K562 (cell line): Measurements from ENCODE around the gene LPCAT3. TPM values are rescaled to one million over a fixed set of nuclear protein-coding genes. Genes with fewer than 3 reads are reported as not detected.
A peak's percentile ranks its signal among the peaks of the same experiment; 100 is the strongest.

Experiments used
- ARHGAP35 ChIP-seq: fragments of 450-650 bp; IDR thresholded peaks from 2 replicates; pipeline ENCODE4 v1.6.1; 2018; ENCODE audit not compliant: partially characterized antibody
- ARID1B ChIP-seq: fragments of 450-650 bp; IDR thresholded peaks from 2 replicates; pipeline ENCODE4 v1.6.1; 2016; ENCODE audit warnings: antibody characterized with exemption, mild to moderate bottlenecking, inconsistent platforms
- ELF1 ChIP-seq: fragments of 200-800 bp; sonication (Bioruptor generic); IDR thresholded peaks from 2 replicates; pipeline ENCODE4 v1.6.1; 2016; ENCODE audit warnings: missing genetic modification characterization, missing compliant biosample characterization
- MLX ChIP-seq, 2 experiments: fragments of 450-650 bp in 1 of 2; sonication (generic) in 1 of 2; formaldehyde crosslinking; conservative IDR thresholded peaks; 2 replicates each; pipeline versions ENCODE4 v1.4.0 to v1.8.1; 2020 to 2022; ENCODE audit warnings: mild to moderate bottlenecking in 1 of 2, missing genetic modification reagents in 1 of 2
- MYBL2 ChIP-seq, 2 experiments: fragments of 450-650 bp in 1 of 2; sonication (generic) in 1 of 2; formaldehyde crosslinking in 1 of 2; IDR thresholded peaks; 2 replicates each; pipeline versions ENCODE4 v1.6.1 to v1.8.1; 2017 to 2022; ENCODE audit warnings: borderline replicate concordance in 1 of 2, inconsistent platforms in 1 of 2, low read depth in 1 of 2, mild to moderate bottlenecking in 1 of 2, missing genetic modification reagents in 1 of 2, moderate library complexity in 1 of 2
- NCOA1 ChIP-seq: fragments of 450-650 bp; IDR thresholded peaks from 2 replicates; pipeline ENCODE4 v1.6.1; 2016; ENCODE audit warnings: low read depth
- PTRF ChIP-seq: fragments of 450-650 bp; IDR thresholded peaks from 2 replicates; pipeline ENCODE4 v1.6.1; 2016; ENCODE audit warnings: mild to moderate bottlenecking, missing genetic modification characterization, missing compliant biosample characterization
- PTTG1 ChIP-seq: fragments of 450-650 bp; IDR thresholded peaks from 2 replicates; pipeline ENCODE4 v1.6.1; 2016; ENCODE audit warnings: low read depth, mild to moderate bottlenecking, missing genetic modification characterization, missing compliant biosample characterization
- RBM25 ChIP-seq: fragments of 200-400 bp; formaldehyde crosslinking; IDR thresholded peaks from 2 replicates; pipeline ENCODE4 v1.6.1; 2018; ENCODE audit warnings: low read length, low read depth, moderate library complexity; ENCODE audit not compliant: severe bottlenecking
- RFX1 ChIP-seq: fragments of 450-650 bp; IDR thresholded peaks from 2 replicates; pipeline ENCODE4 v1.6.1; 2016; ENCODE audit warnings: mild to moderate bottlenecking, moderate library complexity
- SAFB ChIP-seq: fragments of 200-400 bp; formaldehyde crosslinking; IDR thresholded peaks from 2 replicates; pipeline ENCODE4 v1.6.1; 2017; ENCODE audit warnings: low read depth, low read length, borderline replicate concordance
- TAL1 ChIP-seq: fragments of 450-650 bp; IDR thresholded peaks from 2 replicates; pipeline ENCODE4 v1.6.1; 2016; ENCODE audit warnings: mild to moderate bottlenecking
- TOE1 ChIP-seq, 2 experiments: fragments of 450-650 bp in 1 of 2; sonication (generic) in 1 of 2; formaldehyde crosslinking in 1 of 2; IDR thresholded peaks; 2 replicates each; pipeline versions ENCODE4 v1.7.1 to v1.8.0; 2016 to 2022; ENCODE audit warnings: borderline replicate concordance in 2 of 2, mild to moderate bottlenecking in 2 of 2, antibody characterized with exemption in 1 of 2, inconsistent platforms in 1 of 2, low read depth in 1 of 2, missing genetic modification reagents in 1 of 2, moderate library complexity in 1 of 2
- ZBTB12 ChIP-seq: fragments of 250-450 bp; sonication (Bioruptor Pico); IDR thresholded peaks from 2 replicates; pipeline ENCODE4 v1.4.0; 2020
- ZBTB43 ChIP-seq: sonication (generic); formaldehyde crosslinking; IDR thresholded peaks from 2 replicates; pipeline ENCODE4 v1.8.0; 2023; ENCODE audit warnings: mild to moderate bottlenecking, missing genetic modification reagents
- ZBTB5 ChIP-seq: fragments of 450-650 bp; IDR thresholded peaks from 2 replicates; pipeline ENCODE4 v1.6.1; 2017; ENCODE audit warnings: antibody characterized with exemption
- ZC3H11A ChIP-seq: IDR thresholded peaks from 2 replicates; pipeline ENCODE4 v1.6.1; 2012; ENCODE audit warnings: low read depth, low read length, improper control_type of control experiment
- ZNF212 ChIP-seq: fragments of 450-650 bp; formaldehyde crosslinking; IDR thresholded peaks from 2 replicates; pipeline ENCODE4 v1.4.0; 2020; ENCODE audit warnings: mild to moderate bottlenecking
- ZNF239 ChIP-seq: fragments of 250-450 bp; sonication (Bioruptor Pico); IDR thresholded peaks from 2 replicates; pipeline ENCODE4 v1.4.0; 2020; ENCODE audit warnings: mild to moderate bottlenecking
- polyA plus RNA-seq, 8 experiments: library from polyadenylated mRNA; depleted of rRNA in 4 of 8; stranded (reverse) in 5 of 8; unstranded in 3 of 8; fragments of >200 nt; fragmentation: Nextera tagmentation in 2 of 8; fragmentation: Illumina TruSeq in 1 of 8; extraction: Ambion mirVana in 2 of 8; extraction: Trizol in 1 of 8; gene quantifications; 2 replicates each; pipeline versions ENCODE4 v1.2.1 to v1.2.3, GENCODE V29; 2011 to 2014; ENCODE audit warnings: inconsistent platforms in 1 of 8, missing spikeins in 1 of 8
- total RNA-seq, 7 experiments: library from RNA; depleted of rRNA in 6 of 7; stranded (reverse); fragments of >200 nt in 6 of 7; fragmentation: Illumina TruSeq in 2 of 7; extraction: Trizol in 2 of 7; gene quantifications; 2 replicates each; pipeline versions ENCODE4 v1.2.1 to v1.2.3, GENCODE V29; 2011 to 2021; ENCODE audit warnings: low replicate concordance in 1 of 7
- TF ChIP-seq, protein P1 (sequence below): fragments of 450-650 bp; formaldehyde crosslinking; IDR thresholded peaks from 2 replicates; pipeline ENCODE4 v1.4.0; 2022; ENCODE audit warnings: mild to moderate bottlenecking, moderate library complexity
- TF ChIP-seq, protein P2 (sequence below): fragments of 450-650 bp; conservative IDR thresholded peaks from 2 replicates; pipeline ENCODE4 v1.6.1; 2016; ENCODE audit warnings: missing genetic modification characterization, low read depth, mild to moderate bottlenecking, control low read depth, missing compliant biosample characterization

LPCAT3 gene
- total and polyA plus RNA-seq, 9 of the 15 experiments (the other 6 are each of a cell fraction or from before 2014, with no cell fraction given), result 4.9 to 52.5 (median 25.3) TPM

- TF ChIP-seq, protein P1, sequence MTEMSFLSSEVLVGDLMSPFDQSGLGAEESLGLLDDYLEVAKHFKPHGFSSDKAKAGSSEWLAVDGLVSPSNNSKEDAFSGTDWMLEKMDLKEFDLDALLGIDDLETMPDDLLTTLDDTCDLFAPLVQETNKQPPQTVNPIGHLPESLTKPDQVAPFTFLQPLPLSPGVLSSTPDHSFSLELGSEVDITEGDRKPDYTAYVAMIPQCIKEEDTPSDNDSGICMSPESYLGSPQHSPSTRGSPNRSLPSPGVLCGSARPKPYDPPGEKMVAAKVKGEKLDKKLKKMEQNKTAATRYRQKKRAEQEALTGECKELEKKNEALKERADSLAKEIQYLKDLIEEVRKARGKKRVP (CRISPR knock-in tag), result no peak
- TF ChIP-seq ZNF239, result no peak
- no peak for TF ChIP-seq ZBTB12 (CRISPR knock-in tag)
- no peak for TF ChIP-seq ZBTB43
- TF ChIP-seq ARID1B, result peak; percentile 80
- no peak for TF ChIP-seq NCOA1
- no peak for TF ChIP-seq PTRF
- TF ChIP-seq MLX (CRISPR knock-in tag; conservative IDR thresholded peaks at IDR 0.05), result no peak
- no peak for TF ChIP-seq TOE1 (IDR thresholded peaks at IDR 0.05; ENCODE audit: borderline replicate concordance)
- TF ChIP-seq TOE1 (CRISPR knock-in tag; IDR thresholded peaks at IDR 0.05; ENCODE audit: borderline replicate concordance, low read depth), result no peak
- TF ChIP-seq RBM25, result no peak
- TF ChIP-seq PTTG1 (tag), result no peak
- no peak for TF ChIP-seq SAFB
- no peak for TF ChIP-seq ELF1 (tag)
- TF ChIP-seq MYBL2 (IDR thresholded peaks at IDR 0.05; ENCODE audit: low read depth), result no peak
- TF ChIP-seq MYBL2 (CRISPR knock-in tag; IDR thresholded peaks at IDR 0.05; ENCODE audit: borderline replicate concordance), result no peak
- no peak for TF ChIP-seq ZBTB5
- TF ChIP-seq, protein P2, sequence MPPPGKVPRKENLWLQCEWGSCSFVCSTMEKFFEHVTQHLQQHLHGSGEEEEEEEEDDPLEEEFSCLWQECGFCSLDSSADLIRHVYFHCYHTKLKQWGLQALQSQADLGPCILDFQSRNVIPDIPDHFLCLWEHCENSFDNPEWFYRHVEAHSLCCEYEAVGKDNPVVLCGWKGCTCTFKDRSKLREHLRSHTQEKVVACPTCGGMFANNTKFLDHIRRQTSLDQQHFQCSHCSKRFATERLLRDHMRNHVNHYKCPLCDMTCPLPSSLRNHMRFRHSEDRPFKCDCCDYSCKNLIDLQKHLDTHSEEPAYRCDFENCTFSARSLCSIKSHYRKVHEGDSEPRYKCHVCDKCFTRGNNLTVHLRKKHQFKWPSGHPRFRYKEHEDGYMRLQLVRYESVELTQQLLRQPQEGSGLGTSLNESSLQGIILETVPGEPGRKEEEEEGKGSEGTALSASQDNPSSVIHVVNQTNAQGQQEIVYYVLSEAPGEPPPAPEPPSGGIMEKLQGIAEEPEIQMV (tag), result no peak
- TF ChIP-seq TAL1, result peak; percentile 79
- TF ChIP-seq RFX1, result no peak
- TF ChIP-seq ARHGAP35, result no peak
- no peak for TF ChIP-seq ZNF212
- TF ChIP-seq ZC3H11A, result no peak
Observed at GRCh38 chr12:7026854-7027253, 8.6 kb upstream of the LPCAT3 start (continued).
